Hepatocyte (in vitro differentiated cells): ENCODE measurements around the gene TMEM131. TPM values are rescaled to one million over a fixed set of nuclear protein-coding genes. Genes with fewer than 3 reads are reported as not detected.
"Not testable (repeated sequence)": the region's sequence is repeated elsewhere in the genome, so short reads cannot be mapped to it uniquely, and the experiment has no call there.

Experiments
- DNase-seq: peaks from one replicate; pipeline ENCODE4 v3.0.0-alpha.2; 2016; ENCODE audit warnings: low spot score
- H2AFZ ChIP-seq: fragments of 200-600 bp; sonication (generic); 2 replicates; pipeline ENCODE4 v1.6.0; 2016; ENCODE audit warnings: antibody characterized with exemption, mild to moderate bottlenecking
- H3K27ac ChIP-seq: fragments of 200-600 bp; sonication (generic); 2 replicates; pipeline ENCODE4 v1.5.1; 2016; ENCODE audit warnings: mild to moderate bottlenecking
- H3K27me3 ChIP-seq: fragments of 200-600 bp; sonication (generic); 2 replicates; pipeline ENCODE4 v1.6.1; 2016
- H3K36me3 ChIP-seq: fragments of 200-600 bp; sonication (generic); replicated peaks from 2 replicates; pipeline ENCODE4 v1.5.1; 2016; ENCODE audit warnings: low read depth; ENCODE audit not compliant: insufficient read depth
- H3K4me1 ChIP-seq: fragments of 200-600 bp; sonication (generic); 2 replicates; pipeline ENCODE4 v1.5.1; 2016; ENCODE audit warnings: mild to moderate bottlenecking, moderate library complexity; ENCODE audit not compliant: insufficient read depth
- H3K4me2 ChIP-seq: fragments of 200-600 bp; sonication (generic); 2 replicates; pipeline ENCODE4 v1.6.0; 2016
- H3K4me3 ChIP-seq: fragments of 200-600 bp; sonication (generic); 2 replicates; pipeline ENCODE4 v1.5.1; 2016; ENCODE audit warnings: mild to moderate bottlenecking
- H3K79me2 ChIP-seq: fragments of 200-600 bp; sonication (generic); 2 replicates; pipeline ENCODE4 v1.6.0; 2017; ENCODE audit warnings: mild to moderate bottlenecking
- H3K9me2 ChIP-seq: fragments of 200-600 bp; sonication (generic); replicated peaks from 2 replicates; pipeline ENCODE4 v1.6.0; 2017; ENCODE audit warnings: mild to moderate bottlenecking; ENCODE audit not compliant: insufficient read depth
- H3K9me3 ChIP-seq: fragments of 200-600 bp; sonication (generic); 2 replicates; pipeline ENCODE4 v1.5.1; 2016; ENCODE audit warnings: low read depth, mild to moderate bottlenecking
- H4K20me1 ChIP-seq: fragments of 200-600 bp; sonication (generic); 2 replicates; pipeline ENCODE4 v1.6.0; 2016; ENCODE audit warnings: mild to moderate bottlenecking; ENCODE audit not compliant: insufficient read depth, poor library complexity, severe bottlenecking
- EZH2 ChIP-seq: fragments of 200-600 bp; sonication (generic); IDR thresholded peaks from 2 replicates; pipeline ENCODE4 v1.6.1; 2016; ENCODE audit warnings: antibody characterized with exemption, mild to moderate bottlenecking, borderline replicate concordance
- EZH2phosphoT487 ChIP-seq: fragments of 200-600 bp; sonication (generic); IDR thresholded peaks from one replicate; pipeline ENCODE4 v1.6.1; 2018; ENCODE audit warnings: antibody characterized with exemption, mild to moderate bottlenecking, low read depth, moderate library complexity; ENCODE audit not compliant: unreplicated experiment, severe bottlenecking
- WGBS: methylation state at CpG from one replicate; pipeline ENCODE4 v1.1.6; 2016; ENCODE audit warnings: low lambda C conversion rate; ENCODE audit errors: missing lambda C conversion rate; 5-methylcytosine and 5-hydroxymethylcytosine counted together
- polyA plus RNA-seq: library from polyadenylated mRNA; unstranded; fragments of >200 nt; fragmentation: Nextera tagmentation; extraction: Ambion mirVana; gene quantifications from 2 replicates; pipeline ENCODE4 v1.2.1, GENCODE V29; 2016
- total RNA-seq: library from RNA; depleted of rRNA; stranded (reverse); fragments of >200 nt; gene quantifications from 2 replicates; pipeline ENCODE4 v1.2.3, GENCODE V29; 2014
- TF ChIP-seq, protein P1 (sequence below): fragments of 200-600 bp; sonication (generic); IDR thresholded peaks from 2 replicates; pipeline ENCODE4 v1.5.1; 2016; ENCODE audit warnings: antibody characterized with exemption, mild to moderate bottlenecking; ENCODE audit not compliant: poor library complexity

Gene TMEM131
- total and polyA plus RNA-seq, 2 experiments from 2014 or later = 17.5 to 42.1 TPM

DNA sequence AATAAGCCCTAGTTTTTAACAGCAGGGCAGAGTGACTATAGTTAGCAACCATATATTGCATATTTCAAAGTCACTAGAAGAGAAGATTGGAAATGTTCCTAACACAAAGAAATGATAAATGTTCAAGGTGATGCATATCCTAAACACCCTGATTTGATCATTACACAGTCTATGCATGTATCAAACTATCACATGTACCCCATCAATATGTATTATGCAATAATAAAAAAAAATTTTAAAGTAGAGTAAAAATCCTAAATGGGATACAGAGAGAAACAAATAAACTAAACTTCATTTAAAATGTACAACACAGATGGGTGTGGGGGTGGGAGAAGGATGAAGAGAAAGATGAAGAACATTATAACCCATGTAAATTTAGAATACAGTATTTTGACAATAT lies 93.9 kb downstream of the TMEM131 start:
- H3K9me2 ChIP-seq = no peaks in the 10 kb centered on the region
- no peaks in the 10 kb centered on the region for H4K20me1 ChIP-seq
- H3K4me1 ChIP-seq = no peaks in the 10 kb centered on the region
- TF ChIP-seq, protein P1, sequence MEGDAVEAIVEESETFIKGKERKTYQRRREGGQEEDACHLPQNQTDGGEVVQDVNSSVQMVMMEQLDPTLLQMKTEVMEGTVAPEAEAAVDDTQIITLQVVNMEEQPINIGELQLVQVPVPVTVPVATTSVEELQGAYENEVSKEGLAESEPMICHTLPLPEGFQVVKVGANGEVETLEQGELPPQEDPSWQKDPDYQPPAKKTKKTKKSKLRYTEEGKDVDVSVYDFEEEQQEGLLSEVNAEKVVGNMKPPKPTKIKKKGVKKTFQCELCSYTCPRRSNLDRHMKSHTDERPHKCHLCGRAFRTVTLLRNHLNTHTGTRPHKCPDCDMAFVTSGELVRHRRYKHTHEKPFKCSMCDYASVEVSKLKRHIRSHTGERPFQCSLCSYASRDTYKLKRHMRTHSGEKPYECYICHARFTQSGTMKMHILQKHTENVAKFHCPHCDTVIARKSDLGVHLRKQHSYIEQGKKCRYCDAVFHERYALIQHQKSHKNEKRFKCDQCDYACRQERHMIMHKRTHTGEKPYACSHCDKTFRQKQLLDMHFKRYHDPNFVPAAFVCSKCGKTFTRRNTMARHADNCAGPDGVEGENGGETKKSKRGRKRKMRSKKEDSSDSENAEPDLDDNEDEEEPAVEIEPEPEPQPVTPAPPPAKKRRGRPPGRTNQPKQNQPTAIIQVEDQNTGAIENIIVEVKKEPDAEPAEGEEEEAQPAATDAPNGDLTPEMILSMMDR = no peak
- no peak for TF ChIP-seq EZH2
- no peak for TF ChIP-seq EZH2phosphoT487
- H3K9me3 ChIP-seq = no peaks in the 10 kb centered on the region
- H2AFZ ChIP-seq = no peak overlapping the region
- H3K4me3 ChIP-seq = no peak overlapping the region
- peaks cover 4% of the 10 kb centered on the region for H3K79me2 ChIP-seq
- H3K27me3 ChIP-seq = no peaks in the 10 kb centered on the region
- H3K4me2 ChIP-seq = no peak overlapping the region
- DNase-seq = no peak
- H3K27ac ChIP-seq = no peak overlapping the region
- H3K36me3 ChIP-seq = no peaks in the 10 kb centered on the region

DNA sequence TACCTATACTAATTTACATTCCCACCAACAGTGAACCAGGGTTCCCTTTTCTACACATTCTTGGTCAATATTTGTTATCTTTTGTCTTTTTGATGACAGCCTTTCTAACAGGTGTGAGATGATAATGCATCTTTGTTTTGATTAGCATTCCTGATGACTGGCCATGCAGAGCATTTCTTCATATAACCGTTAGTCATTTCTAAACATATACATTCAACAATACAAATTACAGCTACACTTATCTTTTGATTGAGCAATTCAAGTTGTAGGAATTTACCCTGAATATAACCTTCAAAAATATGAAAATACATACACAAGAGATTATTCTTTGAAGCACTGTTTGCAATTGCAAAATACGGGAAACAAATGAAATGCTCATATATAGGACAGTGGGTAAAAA lies 94.9 kb downstream of the TMEM131 start:
- no peak for DNase-seq
- H3K27me3 ChIP-seq = no peaks in the 10 kb centered on the region
- H3K4me3 ChIP-seq = no peak overlapping the region
- peaks cover 2% of the 10 kb centered on the region for H3K79me2 ChIP-seq
- WGBS = 77% methylated on average over 2 of the region's 2 CpGs
- H3K4me2 ChIP-seq = no peak overlapping the region
- TF ChIP-seq, protein P1 = no peak
- TF ChIP-seq EZH2 = no peak
- TF ChIP-seq EZH2phosphoT487 = no peak
- no peaks in the 10 kb centered on the region for H4K20me1 ChIP-seq
- no peak overlapping the region for H2AFZ ChIP-seq
- no peaks in the 10 kb centered on the region for H3K36me3 ChIP-seq
- H3K4me1 ChIP-seq = no peaks in the 10 kb centered on the region
- no peaks in the 10 kb centered on the region for H3K9me2 ChIP-seq
- H3K27ac ChIP-seq = no peak overlapping the region
- no peaks in the 10 kb centered on the region for H3K9me3 ChIP-seq

DNA sequence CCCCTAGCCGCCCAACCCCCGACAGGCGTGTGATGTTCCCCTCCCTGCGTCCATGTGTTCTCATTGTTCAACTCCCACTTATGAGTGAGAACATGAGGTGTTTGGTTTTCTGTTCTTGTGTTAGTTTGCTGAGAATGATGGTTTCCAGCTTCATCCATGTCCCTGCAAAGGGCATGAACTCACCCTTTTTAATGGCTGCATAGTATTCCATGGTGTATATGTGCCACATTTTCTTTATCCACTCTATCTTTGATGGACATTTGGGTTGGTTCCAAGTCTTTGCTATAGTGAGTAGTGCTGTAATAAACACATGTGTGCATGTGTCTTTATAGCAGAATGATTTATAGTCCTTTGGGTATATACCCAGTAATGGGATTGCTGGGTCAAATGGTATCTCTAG lies 102.7 kb downstream of the TMEM131 start:
- not testable (repeated sequence) for DNase-seq, H3K4me1 ChIP-seq, H4K20me1 ChIP-seq, H3K79me2 ChIP-seq, H3K9me3 ChIP-seq, H3K4me2 ChIP-seq, H3K27ac ChIP-seq, H3K9me2 ChIP-seq, H2AFZ ChIP-seq, H3K27me3 ChIP-seq, H3K4me3 ChIP-seq, H3K36me3 ChIP-seq
- WGBS = 100% methylated on average over 4 of the region's 4 CpGs

DNA sequence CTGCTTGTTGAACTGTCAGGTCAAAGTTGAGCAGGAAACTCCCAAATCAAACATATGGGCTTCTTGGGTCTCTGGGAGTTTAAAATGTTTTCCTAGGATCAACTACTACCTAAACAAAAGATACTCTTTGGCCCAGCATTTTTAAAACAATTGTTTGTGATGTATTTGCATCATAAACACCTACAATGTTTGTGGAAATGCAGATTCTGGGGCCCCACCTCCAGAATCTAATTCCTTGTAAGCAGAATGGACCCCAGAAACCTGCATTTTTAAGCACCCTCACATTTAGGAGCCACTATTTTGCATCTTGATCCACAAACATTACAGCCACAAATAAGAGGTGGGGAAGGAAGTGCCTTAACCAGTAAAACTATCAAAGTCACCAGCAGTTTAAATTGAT lies 104.1 kb downstream of the TMEM131 start:
- H3K4me2 ChIP-seq = no peak overlapping the region
- no peak overlapping the region for H3K4me3 ChIP-seq
- H3K27ac ChIP-seq = no peak overlapping the region
- no peaks in the 10 kb centered on the region for H4K20me1 ChIP-seq
- H3K9me2 ChIP-seq = no peaks in the 10 kb centered on the region
- no peaks in the 10 kb centered on the region for H3K27me3 ChIP-seq
- TF ChIP-seq, protein P1 = no peak
- TF ChIP-seq EZH2 (no peak), EZH2phosphoT487 (no peak)
- no peaks in the 10 kb centered on the region for H3K4me1 ChIP-seq
- H3K9me3 ChIP-seq = no peaks in the 10 kb centered on the region
- H3K36me3 ChIP-seq = no peaks in the 10 kb centered on the region
- no peak for DNase-seq
- no peak overlapping the region for H2AFZ ChIP-seq
- H3K79me2 ChIP-seq = no peaks in the 10 kb centered on the region
